Activated CD4-positive, alpha-beta memory T cell treated with anti-CD3 and anti-CD28 coated beads for 36 hours (primary cell): Measurements from ENCODE around the gene BCL2L13. TPM values are rescaled to one million over a fixed set of nuclear protein-coding genes. Genes with fewer than 3 reads are reported as not detected.

Source experiments
- CTCF ChIA-PET: fragments of 350-600 bp; sonication (Branson Sonifier 250); formaldehyde crosslinking; loops from one replicate; lab custom pipeline; 2021; ENCODE audit warnings: antibody characterized with exemption, inconsistent platforms; lab: Charles Lee
- POLR2A ChIA-PET: fragments of 350-600 bp; sonication (Branson Sonifier 250); formaldehyde crosslinking; loops from one replicate; lab custom pipeline; 2021; ENCODE audit warnings: antibody characterized with exemption; lab: Charles Lee
- DNase-seq: peaks from one replicate; pipeline ENCODE4 v3.0.0-alpha.2; 2020
- H3K27ac Mint-ChIP-seq: one replicate; pipeline ENCODE4 v1.8.0; 2021; ENCODE audit warnings: mixed read lengths
- H3K27me3 Mint-ChIP-seq: one replicate; pipeline ENCODE4 v1.8.0; 2021; ENCODE audit warnings: mixed read lengths
- H3K36me3 Mint-ChIP-seq: one replicate; pipeline ENCODE4 v1.8.0; 2021; ENCODE audit warnings: mixed read lengths
- H3K4me1 Mint-ChIP-seq: one replicate; pipeline ENCODE4 v1.8.0; 2021; ENCODE audit warnings: low read depth, mixed read lengths
- H3K4me3 Mint-ChIP-seq: one replicate; pipeline ENCODE4 v1.8.0; 2021; ENCODE audit warnings: mild to moderate bottlenecking, mixed read lengths
- H3K9me3 Mint-ChIP-seq: one replicate; pipeline ENCODE4 v1.8.0; 2021; ENCODE audit warnings: mixed read lengths
- intact Hi-C: fragments of 100-400 bp; cut with micrococcal nuclease; formaldehyde crosslinking; loops from one replicate; pipeline ENCODE4 v1.15.1; 2023
- total RNA-seq, 2 experiments: library from RNA; stranded (reverse); gene quantifications; one replicate each; pipeline ENCODE4 v1.2.3, GENCODE V29; 2021

BCL2L13 gene
- total RNA-seq, 2 experiments from 2014 or later = 34.5 to 36.2 TPM

GRCh38 chr22:17769716-17770082, 131.1 kb downstream of the BCL2L13 start:
- CTCF ChIA-PET = interaction anchor here (1.0 to 1.2 kb wide), 2 partner anchors 16 to 61 kb away, joined by 3 to 6 read pairs; no protein-coding TSS in a partner anchor
- Mint-ChIP-seq H3K4me3 (no peak overlapping the region), H3K27ac (no peak overlapping the region), H3K36me3 (peaks cover 3% of the 10 kb centered on the region), H3K27me3 (peaks cover 7% of the 10 kb centered on the region), H3K4me1 (peaks cover 44% of the 10 kb centered on the region), H3K9me3 (no peaks in the 10 kb centered on the region)
- POLR2A ChIA-PET = no interaction called here
- DNase-seq = no peak
- intact Hi-C loops = loop anchor here (5.0 to 10.0 kb wide), 3 partner anchors 142 to 685 kb away; partner anchors contain the start of genes ATP6V1E1 and IL17RA

- intact Hi-C loops = loop anchor here (5.0 to 10.0 kb wide), 2 partner anchors 143 to 686 kb away; partner anchors contain the start of genes ATP6V1E1 and IL17RA
- no peaks in the 10 kb centered on the region for H3K9me3 Mint-ChIP-seq
- H3K4me3 Mint-ChIP-seq = no peak overlapping the region
- H3K27ac Mint-ChIP-seq = no peak overlapping the region
- H3K36me3 Mint-ChIP-seq = peaks cover 3% of the 10 kb centered on the region
- H3K27me3 Mint-ChIP-seq = peaks cover 7% of the 10 kb centered on the region
- peaks cover 46% of the 10 kb centered on the region for H3K4me1 Mint-ChIP-seq
- ChIA-PET POLR2A (interaction anchor here (1.2 kb wide), 1 partner anchor 10 kb away, joined by 3 read pairs; no protein-coding TSS in a partner anchor), CTCF (interaction anchor here (1.0 to 5.1 kb wide), 4 partner anchors 15 to 60 kb away, joined by 3 to 35 read pairs (median 6); no protein-coding TSS in a partner anchor)
- DNase-seq = no peak
Measured at GRCh38 chr22:17770180-17771077, 131.9 kb downstream of the BCL2L13 start.

DNA sequence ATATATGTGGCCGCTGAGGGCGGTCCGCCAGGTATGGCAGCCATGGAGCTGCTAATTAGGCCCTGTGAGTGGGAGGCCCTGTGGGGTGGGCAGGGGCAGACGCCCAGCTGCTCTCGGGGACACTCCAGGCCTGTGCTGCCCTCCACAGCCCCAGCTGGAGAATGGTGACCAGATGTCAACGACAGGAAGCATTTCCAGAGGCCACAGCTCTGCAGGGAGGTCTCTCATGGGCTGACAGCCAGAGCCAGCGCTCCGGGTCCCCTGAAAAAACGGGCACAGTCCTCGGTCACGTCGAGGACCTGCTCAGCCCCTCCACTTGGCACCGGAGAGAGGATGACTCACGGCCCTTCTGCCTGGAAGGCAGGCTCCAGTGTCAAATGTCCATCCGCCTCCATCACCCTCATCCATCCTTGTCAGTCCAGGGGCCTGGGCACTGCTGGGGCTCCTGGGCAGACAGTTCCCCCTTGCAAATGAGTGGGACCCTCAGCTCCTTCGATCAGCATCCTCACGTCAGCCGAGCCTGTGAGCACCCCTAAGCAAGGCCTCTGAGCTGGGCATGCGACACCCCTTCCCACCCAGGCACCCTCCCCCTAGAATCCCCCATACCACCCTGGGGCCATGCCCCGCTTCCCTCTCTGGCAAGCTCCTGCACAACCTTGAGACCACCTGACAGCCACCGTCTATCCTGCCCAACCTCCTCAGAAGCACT, 133.8 kb downstream of the BCL2L13 start:
- Mint-ChIP-seq H3K9me3 (no peaks in the 10 kb centered on the region), H3K27me3 (peaks cover 7% of the 10 kb centered on the region), H3K36me3 (peaks cover 3% of the 10 kb centered on the region), H3K4me3 (peak overlapping the region; percentile 76), H3K27ac (no peak overlapping the region), H3K4me1 (peaks cover 58% of the 10 kb centered on the region)
- no peak for DNase-seq
- intact Hi-C loops = loop anchor here (5.0 to 10.0 kb wide), 2 partner anchors 145 to 688 kb away; partner anchors contain the start of genes ATP6V1E1 and IL17RA
- ChIA-PET POLR2A (interaction anchor here (0.6 to 1.4 kb wide), 2 partner anchors 12 to 261 kb away, joined by 3 read pairs; no protein-coding TSS in a partner anchor), CTCF (interaction anchor here (1.5 to 5.1 kb wide), 4 partner anchors 13 to 304 kb away, joined by 3 to 35 read pairs (median 11); no protein-coding TSS in a partner anchor)

DNA sequence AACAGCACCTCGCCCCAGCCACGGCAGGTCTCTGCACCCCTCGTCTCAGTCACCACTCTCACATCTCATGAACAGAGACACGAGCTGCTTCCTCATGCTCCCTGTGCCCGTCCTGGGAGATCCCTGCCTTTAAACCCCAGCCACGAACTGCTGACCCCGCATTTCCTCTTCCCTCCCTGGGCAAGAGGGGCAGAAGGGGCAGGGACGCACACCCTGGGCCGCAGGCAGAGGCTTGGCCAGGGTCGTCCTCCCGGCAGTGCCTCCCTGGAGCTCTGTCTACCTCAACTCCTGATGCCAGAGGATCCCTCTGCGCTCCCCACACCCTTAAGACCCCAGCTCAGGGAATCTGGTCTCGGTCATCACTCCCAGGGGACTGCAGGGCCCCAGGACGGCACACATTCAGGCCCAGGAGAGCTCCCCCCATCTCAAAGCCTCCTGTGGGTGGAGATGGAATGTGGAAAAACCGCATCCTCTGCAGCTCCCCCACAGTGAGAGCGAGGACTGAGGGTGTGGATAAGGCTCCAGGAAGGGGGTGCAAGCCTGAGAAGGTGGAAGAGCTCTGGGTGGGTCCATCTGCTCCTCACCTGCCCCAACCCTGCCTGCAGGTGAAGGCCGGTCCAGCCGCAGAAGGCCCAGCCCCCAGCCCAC, 134.5 kb downstream of the BCL2L13 start:
- Mint-ChIP-seq H3K9me3 (no peaks in the 10 kb centered on the region), H3K4me1 (peaks cover 58% of the 10 kb centered on the region), H3K27me3 (peaks cover 7% of the 10 kb centered on the region), H3K4me3 (peak overlapping the region; percentile 76), H3K27ac (no peak overlapping the region), H3K36me3 (peaks cover 3% of the 10 kb centered on the region)
- intact Hi-C loops = loop anchor here (5.0 to 10.0 kb wide), 2 partner anchors 146 to 688 kb away; partner anchors contain the start of genes ATP6V1E1 and IL17RA
- CTCF ChIA-PET = interaction anchor here (1.1 to 5.1 kb wide), 5 partner anchors 13 to 601 kb away, joined by 3 to 35 read pairs (median 10); no protein-coding TSS in a partner anchor
- DNase-seq = no peak
- POLR2A ChIA-PET = interaction anchor here (0.6 to 1.4 kb wide), 2 partner anchors 12 to 304 kb away, joined by 3 read pairs; partner anchors contain the start of gene PEX26

DNA sequence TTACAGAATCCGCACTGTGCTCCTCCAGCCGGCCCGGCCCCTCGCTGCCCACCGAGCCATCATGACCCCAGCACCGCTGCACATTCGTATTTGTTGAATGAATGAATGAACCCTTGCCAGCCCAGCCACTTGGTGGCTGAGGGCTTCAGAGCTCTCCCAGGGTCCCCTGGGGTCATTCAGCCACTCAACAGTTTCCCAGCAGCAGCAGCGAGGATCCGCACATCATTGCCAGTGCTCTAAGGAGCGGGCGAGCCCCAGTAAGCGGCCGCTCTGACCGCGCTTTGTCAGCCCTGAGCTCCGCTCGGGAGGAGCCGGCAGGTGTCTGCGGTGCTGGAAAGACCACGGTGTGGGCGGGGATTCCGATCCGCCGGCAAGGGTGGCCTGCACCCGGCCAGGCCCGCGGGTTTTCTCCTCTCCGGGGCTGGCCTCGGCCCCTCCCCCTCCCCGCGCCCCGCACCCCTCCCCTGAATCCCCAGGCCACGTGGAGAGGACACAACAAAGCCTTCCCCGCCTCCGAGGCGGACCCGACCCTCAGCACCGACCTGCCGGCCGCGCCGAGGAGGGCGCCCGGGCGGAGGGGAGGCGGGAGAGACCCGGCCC, 135.1 kb downstream of the BCL2L13 start:
- H3K4me3 Mint-ChIP-seq = peak overlapping the region; percentile 76
- no peak overlapping the region for H3K27ac Mint-ChIP-seq
- peaks cover 3% of the 10 kb centered on the region for H3K36me3 Mint-ChIP-seq

DNA sequence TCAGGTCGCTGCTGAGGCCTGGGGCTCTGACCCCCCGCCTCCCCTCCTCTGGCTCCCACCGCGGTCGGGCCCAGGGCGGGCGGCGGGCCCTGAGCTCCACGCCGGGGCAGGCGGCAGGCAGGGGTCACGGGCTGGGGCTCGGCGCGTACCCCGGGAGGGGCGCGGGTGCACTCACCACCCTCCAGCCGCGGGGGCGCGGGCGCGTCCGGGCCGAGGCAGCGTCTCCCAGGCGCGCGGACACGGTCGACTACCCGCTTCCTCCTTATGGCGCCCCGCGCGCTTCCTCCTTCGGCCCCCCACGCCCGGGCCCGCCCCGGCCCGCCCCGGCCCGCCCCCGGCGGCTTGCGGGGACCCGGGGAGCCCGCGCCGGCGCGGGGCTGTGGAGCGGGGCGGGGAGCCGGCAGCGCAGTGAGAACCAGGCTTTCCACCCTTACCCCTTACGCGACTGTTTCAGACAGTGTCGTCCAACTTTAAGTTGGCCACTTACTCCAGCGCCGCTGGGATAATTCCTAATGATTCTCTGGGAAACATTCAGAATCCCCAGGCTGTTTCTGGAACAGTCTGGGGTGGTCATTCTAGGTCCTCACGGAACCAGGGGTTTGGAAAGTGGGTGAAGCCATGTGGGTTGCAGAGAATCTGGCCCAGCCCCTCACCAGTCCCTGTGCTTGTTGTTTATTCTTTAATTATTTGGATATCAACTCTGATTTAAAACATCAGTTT, 135.8 kb downstream of the BCL2L13 start, which contains the start of gene BID:
TSS of gene BID (minus strand) at position 264 of the 720 bp plus-strand sequence. CDS start 24,353 bp downstream, outside the sequence.
- ChIA-PET CTCF (interaction anchor here (1.1 to 5.1 kb wide), 6 partner anchors 11 to 603 kb away, joined by 3 to 35 read pairs (median 10); no protein-coding TSS in a partner anchor), POLR2A (interaction anchor here (0.5 to 1.4 kb wide), 2 partner anchors 14 to 15 kb away, joined by 3 read pairs; no protein-coding TSS in a partner anchor)
- Mint-ChIP-seq H3K36me3 (peaks cover 3% of the 10 kb centered on the region), H3K4me3 (peak within 1 kb of the TSS; percentile 76), H3K27me3 (peaks cover 7% of the 10 kb centered on the region), H3K4me1 (peaks cover 64% of the 10 kb centered on the region), H3K27ac (peak within 1 kb of the TSS; percentile 5), H3K9me3 (no peaks in the 10 kb centered on the region)
- peak; percentile 51 for DNase-seq
- intact Hi-C loops = loop anchor here (5.0 to 10.0 kb wide), 2 partner anchors 147 to 690 kb away; partner anchors contain the start of genes ATP6V1E1 and IL17RA

More for the DNA sequence above, 135.1 kb downstream of the BCL2L13 start:
- Mint-ChIP-seq H3K27me3 (peaks cover 7% of the 10 kb centered on the region), H3K9me3 (no peaks in the 10 kb centered on the region), H3K4me1 (peaks cover 60% of the 10 kb centered on the region)
- intact Hi-C loops = loop anchor here (5.0 to 10.0 kb wide), 2 partner anchors 146 to 689 kb away; partner anchors contain the start of genes ATP6V1E1 and IL17RA
- ChIA-PET CTCF (interaction anchor here (1.1 to 5.1 kb wide), 5 partner anchors 12 to 602 kb away, joined by 3 to 35 read pairs (median 10); no protein-coding TSS in a partner anchor), POLR2A (interaction anchor here (0.6 to 1.4 kb wide), 2 partner anchors 13 to 304 kb away, joined by 3 read pairs; partner anchors contain the start of gene PEX26)
- DNase-seq = peak; percentile 82

GRCh38 chr22:17774926-17775685, 136.5 kb downstream of the BCL2L13 start:
- H3K27me3 Mint-ChIP-seq = peaks cover 7% of the 10 kb centered on the region
- no peaks in the 10 kb centered on the region for H3K9me3 Mint-ChIP-seq
- ChIA-PET POLR2A (interaction anchor here (0.5 kb wide), 1 partner anchor 15 kb away, joined by 3 read pairs; no protein-coding TSS in a partner anchor), CTCF (interaction anchor here (2.9 to 5.1 kb wide), 3 partner anchors 10 to 301 kb away, joined by 10 to 35 read pairs (median 11); no protein-coding TSS in a partner anchor)
- peak; percentile 39 for DNase-seq
- peaks cover 4% of the 10 kb centered on the region for H3K36me3 Mint-ChIP-seq
- H3K4me1 Mint-ChIP-seq = peaks cover 68% of the 10 kb centered on the region
- peak overlapping the region; percentile 5 for H3K27ac Mint-ChIP-seq
- intact Hi-C loops = loop anchor here (5.0 to 10.0 kb wide), 3 partner anchors 148 to 690 kb away; partner anchors contain the start of genes ATP6V1E1, IL17RA and PEX26
- peak overlapping the region; percentile 55 for H3K4me3 Mint-ChIP-seq

DNA sequence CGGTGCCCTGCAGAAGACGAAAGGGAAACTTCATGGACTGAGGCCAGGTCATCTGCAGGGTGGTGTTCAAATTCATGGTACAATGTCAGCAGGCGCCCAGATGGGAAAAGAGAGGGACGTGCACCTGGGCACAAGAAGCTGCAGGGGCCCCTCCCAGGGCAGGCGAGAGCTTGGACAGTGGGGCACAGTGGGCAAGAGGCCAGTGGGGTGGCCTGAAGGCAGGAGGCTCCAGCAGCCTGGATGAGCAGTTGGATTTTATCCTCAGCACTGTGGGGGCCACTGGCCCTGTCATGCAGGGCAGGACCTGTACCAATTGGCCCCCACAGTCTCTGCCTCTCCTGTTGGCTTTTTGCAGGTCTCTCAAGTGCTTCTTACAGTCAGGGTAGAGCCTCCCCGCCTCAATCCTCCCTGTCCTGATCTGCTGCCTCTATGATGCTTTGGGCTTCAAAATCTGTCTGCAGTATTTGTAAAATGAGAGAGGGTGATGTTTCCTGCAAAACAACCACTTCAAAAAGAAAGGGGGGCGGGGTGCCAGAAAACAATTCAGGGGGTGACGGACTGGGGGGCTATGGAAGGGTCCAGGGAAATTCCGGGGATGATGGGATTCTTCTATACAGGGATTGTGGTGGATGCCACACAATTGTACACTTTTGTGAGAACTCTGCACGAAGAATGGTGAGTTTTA, 137.4 kb downstream of the BCL2L13 start:
- POLR2A ChIA-PET = no interaction called here
- no peak for DNase-seq
- intact Hi-C loops = loop anchor here (5.0 to 10.0 kb wide), 2 partner anchors 301 to 691 kb away; partner anchors contain the start of genes IL17RA and PEX26
- peak overlapping the region; percentile 15 for H3K4me3 Mint-ChIP-seq
- H3K36me3 Mint-ChIP-seq = peaks cover 4% of the 10 kb centered on the region
- peaks cover 5% of the 10 kb centered on the region for H3K27me3 Mint-ChIP-seq
- H3K27ac Mint-ChIP-seq = peak overlapping the region; percentile 97
- peaks cover 73% of the 10 kb centered on the region for H3K4me1 Mint-ChIP-seq
- no peaks in the 10 kb centered on the region for H3K9me3 Mint-ChIP-seq
- CTCF ChIA-PET = interaction anchor here (2.9 to 5.1 kb wide), 2 partner anchors 10 to 34 kb away, joined by 11 to 35 read pairs; no protein-coding TSS in a partner anchor
